ENCODE results near the gene BAZ1B. TPM values are rescaled to one million over a fixed set of nuclear protein-coding genes. Genes with fewer than 3 reads are reported as not detected.

The BAZ1B gene
- total and polyA plus RNA-seq, 2 of the 4 experiments (the other 2 are of a cell fraction), result 20.2 to 45.0 TPM

DNA sequence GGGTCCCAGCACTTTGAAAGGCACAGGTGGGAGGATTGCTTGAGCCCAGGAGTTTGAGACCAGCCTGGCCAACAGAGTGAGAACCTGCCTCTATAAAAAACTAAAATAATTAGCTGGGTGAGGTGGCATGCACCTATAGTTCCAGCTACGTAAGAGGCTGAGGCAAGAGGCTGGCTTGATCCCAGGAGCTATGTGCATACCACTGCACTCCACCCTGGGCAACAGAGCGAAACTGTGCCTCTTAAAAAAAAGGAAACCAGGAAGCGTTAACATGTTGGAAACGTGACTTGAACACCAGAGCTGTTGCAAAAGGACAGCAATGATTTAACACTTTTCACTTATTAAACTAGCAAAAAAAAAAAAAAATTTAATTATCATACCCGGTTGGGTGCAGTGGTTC, 12.6 kb downstream of the BAZ1B start:
- H2AFZ ChIP-seq (replicated peaks; ENCODE audit: low read length, poor library complexity), result no peak overlapping the region
- no peaks in the 10 kb centered on the region for H3K9me1 ChIP-seq (ENCODE audit: insufficient read depth, low read length)
- intact Hi-C loops (cut with micrococcal nuclease) (no loop called here), dilution Hi-C loops (cut with HindIII; ENCODE audit: low sequenced_read_pairs, unreplicated experiment) (no loop called here), in situ Hi-C loops (cut with MboI; ENCODE audit: low sequenced_read_pairs) (no loop called here)
- H3K9ac ChIP-seq (ENCODE audit: low read depth, low read length), result no peak overlapping the region
- peaks cover 20 to 60% of the 10 kb centered on the region in 2 experiments for H3K79me1 ChIP-seq (ENCODE audit: low read depth in 1 of 2, low read length in 2 of 2)
- DNase-seq, result no peak
- no peak overlapping the region for H2AK5ac ChIP-seq (ENCODE audit: low read depth, low read length)
- H3K36me3 ChIP-seq (ENCODE audit: control insufficient read depth, insufficient read depth, low read length), result peaks cover 58% of the 10 kb centered on the region
- ATAC-seq (ENCODE audit: low read depth), result no peak
- POLR2A ChIA-PET (ENCODE audit: unreplicated experiment), result no interaction called here
- H4K8ac ChIP-seq (ENCODE audit: low read depth in 2 of 2, low read length in 2 of 2), result no peak overlapping the region
- BruUV-seq (replicated peaks), result no TSS peak
- 95% methylated on average over 3 of the region's 5 CpGs; no CpG with 5 or more reads in 1 of the 2 experiments for WGBS, 2 experiments (ENCODE audit: extremely low coverage in 2 of 2, insufficient read length in 1 of 2)
- H3K18ac ChIP-seq (ENCODE audit: low read depth, low read length), result no peak overlapping the region
- TF ChIP-seq NFE2L2 (IDR thresholded peaks at IDR 0.05; ENCODE audit: low read depth, low read length) (no peak), RCOR1 (IDR thresholded peaks at IDR 0.05; ENCODE audit: insufficient replicate concordance, low read length) (no peak), RAD21 (IDR thresholded peaks at IDR 0.05; ENCODE audit: low read length) (no peak), MAFK (IDR thresholded peaks at IDR 0.05; ENCODE audit: low read depth, low read length) (no peak), MAZ (IDR thresholded peaks at IDR 0.05; ENCODE audit: borderline replicate concordance, low read depth, low read length) (no peak)
- TF ChIP-seq, protein P1, sequence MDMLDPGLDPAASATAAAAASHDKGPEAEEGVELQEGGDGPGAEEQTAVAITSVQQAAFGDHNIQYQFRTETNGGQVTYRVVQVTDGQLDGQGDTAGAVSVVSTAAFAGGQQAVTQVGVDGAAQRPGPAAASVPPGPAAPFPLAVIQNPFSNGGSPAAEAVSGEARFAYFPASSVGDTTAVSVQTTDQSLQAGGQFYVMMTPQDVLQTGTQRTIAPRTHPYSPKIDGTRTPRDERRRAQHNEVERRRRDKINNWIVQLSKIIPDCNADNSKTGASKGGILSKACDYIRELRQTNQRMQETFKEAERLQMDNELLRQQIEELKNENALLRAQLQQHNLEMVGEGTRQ (IDR thresholded peaks at IDR 0.05; ENCODE audit: low read depth, low read length), result no peak
- no peak overlapping the region for H2BK120ac ChIP-seq (ENCODE audit: low read depth, low read length)
- H2BK15ac ChIP-seq (ENCODE audit: low read depth, low read length), result no peak overlapping the region
- H3K4me3 ChIP-seq (ENCODE audit: insufficient read depth, low read depth, low read length), result no peak overlapping the region
- peaks cover 44% of the 10 kb centered on the region for H4K20me1 ChIP-seq (ENCODE audit: insufficient read depth, low read length)
- H3K4ac ChIP-seq (ENCODE audit: low read depth, low read length), result no peak overlapping the region
- H4K91ac ChIP-seq (ENCODE audit: insufficient read depth, low read depth, low read length), result no peak overlapping the region
- no peak overlapping the region for H3K23ac ChIP-seq (ENCODE audit: low read depth, low read length)
- H2AK9ac ChIP-seq (replicated peaks; ENCODE audit: low read depth, low read length, poor library complexity), result no peak overlapping the region
- H3K9me3 ChIP-seq (ENCODE audit: control insufficient read depth, insufficient read depth, low read length), result no peaks in the 10 kb centered on the region
- H4K5ac ChIP-seq (ENCODE audit: low read depth, low read length), result no peak overlapping the region
- H3K14ac ChIP-seq (replicated peaks; ENCODE audit: low read depth, low read length), result no peak overlapping the region
- CTCF ChIA-PET, result no interaction called here
- H2BK5ac ChIP-seq (ENCODE audit: low read depth, low read length, poor library complexity, severe bottlenecking), result no peak overlapping the region
- H3K27ac ChIP-seq (ENCODE audit: insufficient read depth, low read length), result no peak overlapping the region
- no peak overlapping the region for H2BK20ac ChIP-seq (ENCODE audit: low read depth, low read length)
- H3K4me1 ChIP-seq (ENCODE audit: control insufficient read depth, insufficient read depth, low read length), result no peaks in the 10 kb centered on the region
- no peaks in the 10 kb centered on the region for H3K27me3 ChIP-seq (ENCODE audit: control insufficient read depth, insufficient read depth, low read length)
- no peak overlapping the region for H3K56ac ChIP-seq (ENCODE audit: extremely low read depth, insufficient read depth, low read length)
- H3K4me2 ChIP-seq (ENCODE audit: low read depth, low read length), result no peak overlapping the region
